NCI-H748 (cell line): ENCODE results near the gene PDE9A.
A peak's percentile ranks its signal among the peaks of the same experiment; 100 is the strongest.
"Not testable (repeated sequence)": the region's sequence is repeated elsewhere in the genome, so short reads cannot be mapped to it uniquely, and the experiment has no call there.

Experiments
- DNase-seq: peaks from one replicate; lab custom pipeline; 2025; ENCODE audit not compliant: unreplicated experiment; lab: John Stamatoyannopoulos, UW

Gene PDE9A

DNA sequence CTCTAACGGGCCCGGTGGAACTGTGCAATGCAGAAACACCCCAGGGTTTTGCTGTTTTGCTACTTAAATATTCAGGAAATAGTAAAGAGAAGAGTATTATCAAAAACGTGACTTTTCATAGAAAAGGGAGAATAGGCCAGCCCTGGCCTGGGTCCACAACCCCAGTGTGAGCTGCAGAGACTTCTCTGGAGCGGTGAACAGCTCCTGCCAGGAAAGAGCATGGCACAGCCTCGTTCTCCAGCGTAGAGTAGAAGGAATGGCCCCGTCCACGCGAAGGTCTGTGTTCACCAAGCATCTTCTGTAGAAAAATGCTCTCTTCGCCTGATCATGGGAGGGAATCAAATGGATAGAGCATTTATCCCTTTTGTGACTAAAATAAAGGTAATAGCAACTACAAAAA, 51.4 kb downstream of the PDE9A start:
- no peak for DNase-seq

DNA sequence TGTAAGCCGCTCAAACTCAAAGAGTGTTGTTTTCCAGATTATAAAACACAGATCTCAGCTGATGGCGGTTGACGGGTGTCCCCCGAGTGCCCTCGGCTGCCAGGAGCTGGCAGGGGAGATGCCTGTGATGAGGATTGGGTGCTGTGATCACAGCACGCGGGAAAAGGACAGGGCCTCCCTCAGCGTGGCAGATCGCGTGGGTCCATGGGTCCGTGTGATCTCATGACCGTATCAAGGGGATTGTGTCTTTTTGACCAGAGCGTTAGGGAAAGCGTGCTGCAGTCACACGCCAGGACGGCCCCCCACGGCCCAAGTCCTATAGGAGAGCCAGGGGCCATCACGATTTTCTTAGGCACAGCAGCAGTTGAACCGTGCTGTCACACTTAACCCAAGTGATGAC, 51.9 kb downstream of the PDE9A start:
- no peak for DNase-seq

DNA sequence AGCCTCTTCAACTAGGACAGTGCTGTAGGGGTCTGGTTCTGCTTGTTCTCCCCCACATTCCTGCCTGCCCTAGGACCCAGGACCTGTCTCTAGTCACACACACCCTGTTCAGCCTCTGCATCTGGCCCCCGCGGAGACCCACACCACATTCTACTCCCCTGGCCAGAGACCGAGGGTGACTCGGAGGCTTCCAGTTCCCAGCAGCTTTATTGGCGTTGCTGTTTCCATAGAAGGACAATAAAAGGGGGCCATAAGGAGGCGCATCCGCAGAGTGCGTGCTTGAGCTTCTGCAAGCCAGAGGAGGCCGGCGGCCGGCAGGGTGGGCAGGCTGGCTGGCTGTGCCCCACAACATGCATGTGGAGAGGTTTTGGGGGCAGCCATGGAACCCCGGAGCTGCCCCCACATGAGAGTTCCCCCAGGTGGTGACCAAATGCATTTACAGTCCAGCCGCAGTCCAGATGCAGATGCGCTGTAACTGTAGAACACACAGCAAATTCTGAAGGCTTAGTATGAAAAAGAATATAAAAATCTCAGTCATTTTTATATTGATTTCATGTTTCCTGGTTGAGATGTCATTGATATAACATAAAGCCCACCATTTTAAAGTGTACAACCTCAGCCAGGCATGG, 52.4 kb downstream of the PDE9A start:
- no peak for DNase-seq

DNA sequence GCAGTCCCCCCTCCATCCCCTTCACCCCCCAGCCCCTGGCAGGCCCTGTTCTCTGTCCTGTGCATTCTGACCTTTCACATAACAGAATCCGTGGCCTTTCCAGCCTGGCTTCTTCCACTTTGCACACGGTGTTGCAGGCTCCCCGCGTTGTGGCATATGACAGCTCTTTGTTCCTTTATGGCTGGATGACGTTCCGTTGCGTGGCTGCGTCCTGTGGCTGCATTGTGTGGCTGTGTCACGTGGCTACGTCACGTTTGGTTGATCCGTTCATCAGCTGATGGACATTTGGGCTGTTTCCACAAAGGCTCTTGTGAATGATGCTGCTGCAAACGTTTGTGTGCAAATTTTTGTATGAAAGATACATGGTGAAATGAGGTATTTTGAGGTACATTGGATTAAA, 53.3 kb downstream of the PDE9A start:
- no peak for DNase-seq

DNA sequence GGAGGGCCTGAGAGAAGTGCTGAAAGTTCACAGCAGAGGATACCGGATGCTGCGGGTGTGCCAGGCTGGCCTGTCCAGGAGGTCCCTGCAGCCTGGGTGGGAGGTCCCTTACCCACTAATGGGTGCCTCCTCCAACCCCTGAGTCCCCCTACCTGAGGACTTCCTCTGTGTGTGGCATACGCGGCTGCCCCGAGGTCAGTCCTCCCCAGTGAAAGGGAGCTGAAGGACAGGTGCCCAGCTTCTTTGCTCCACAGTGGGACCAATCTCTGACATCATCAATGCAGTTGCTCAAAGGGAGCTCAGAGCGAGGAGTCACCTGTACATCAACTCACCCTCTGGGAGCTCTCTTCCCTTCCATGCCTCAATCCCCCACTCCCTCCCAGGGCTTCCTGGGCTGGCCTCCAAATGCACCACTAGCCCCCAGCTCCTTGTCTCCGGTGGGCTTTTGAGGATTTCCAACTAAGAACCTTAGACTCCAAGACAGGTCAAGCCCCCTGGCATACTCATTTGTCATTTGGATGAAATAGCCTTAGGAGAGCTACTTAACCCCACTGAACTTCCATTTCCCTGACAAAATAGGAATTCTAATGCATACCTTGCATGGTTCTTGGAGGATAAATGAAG, 53.9 kb downstream of the PDE9A start:
- DNase-seq = no peak

- no peak for DNase-seq
These were observed 54.7 kb downstream of the PDE9A start for GRCh38 chr21:42708107-42708506.

DNA sequence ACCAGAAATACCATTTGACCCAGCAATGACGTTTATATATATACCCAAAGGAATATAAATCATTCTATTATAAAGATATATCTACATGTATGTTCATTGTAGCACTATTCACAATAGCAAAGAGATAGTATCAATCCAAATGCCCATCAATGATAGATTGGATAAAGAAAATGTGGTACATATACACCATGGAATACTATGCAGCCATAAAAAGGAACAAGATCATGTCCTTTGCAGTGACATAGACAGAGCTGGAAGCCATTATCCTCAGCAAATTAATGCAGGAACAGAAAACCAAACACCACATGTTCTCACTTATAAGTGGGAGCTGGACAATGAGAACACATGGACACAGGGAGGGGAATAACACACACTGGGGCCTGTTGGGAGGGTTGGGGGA, 55.5 kb downstream of the PDE9A start:
- not testable (repeated sequence) for DNase-seq

GRCh38 chr21:42711667-42712066, 58.2 kb downstream of the PDE9A start:
- DNase-seq = peak; percentile 16

- DNase-seq = not testable (repeated sequence)
These were observed 62.0 kb downstream of the PDE9A start for GRCh38 chr21:42715427-42715826.

DNA sequence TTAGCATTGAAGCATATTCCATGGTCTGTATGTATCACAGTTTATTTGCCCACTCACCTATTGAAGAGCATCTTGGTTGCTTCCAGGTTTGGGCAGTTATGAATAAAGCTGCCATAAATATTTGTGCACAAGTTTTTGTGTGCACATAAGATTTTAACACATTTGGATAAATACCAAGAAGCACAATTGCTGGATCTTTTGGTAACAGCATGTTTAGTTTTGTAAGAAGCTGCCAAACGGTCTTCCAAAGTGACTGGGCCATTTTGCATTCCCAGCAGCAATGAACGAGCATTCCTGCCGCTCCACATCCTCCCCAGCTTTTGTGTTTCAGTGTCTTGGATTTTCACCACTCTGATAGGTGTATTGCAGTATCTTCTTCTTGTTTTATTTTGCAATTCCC, 62.7 kb downstream of the PDE9A start:
- DNase-seq = no peak

DNA sequence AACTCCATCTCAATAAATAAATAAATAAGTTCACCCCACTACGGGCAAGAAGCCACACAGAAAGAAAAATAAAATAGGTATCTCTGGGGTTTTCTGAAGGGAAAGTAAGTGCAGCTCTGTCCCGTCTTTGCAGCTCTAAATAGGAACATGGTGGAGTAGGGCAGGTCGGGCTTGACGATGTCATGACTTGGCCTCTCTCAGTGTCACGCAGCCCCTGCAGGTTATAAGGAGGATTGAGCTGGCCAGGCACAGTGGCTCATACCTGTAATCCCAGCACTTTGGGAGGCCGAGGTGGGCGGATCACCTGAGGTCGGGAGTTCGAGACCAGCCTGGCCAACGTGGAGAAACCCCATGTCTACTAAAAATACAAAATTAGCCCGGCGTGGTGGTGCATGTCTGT, 67.1 kb downstream of the PDE9A start:
- DNase-seq = not testable (repeated sequence)

DNA sequence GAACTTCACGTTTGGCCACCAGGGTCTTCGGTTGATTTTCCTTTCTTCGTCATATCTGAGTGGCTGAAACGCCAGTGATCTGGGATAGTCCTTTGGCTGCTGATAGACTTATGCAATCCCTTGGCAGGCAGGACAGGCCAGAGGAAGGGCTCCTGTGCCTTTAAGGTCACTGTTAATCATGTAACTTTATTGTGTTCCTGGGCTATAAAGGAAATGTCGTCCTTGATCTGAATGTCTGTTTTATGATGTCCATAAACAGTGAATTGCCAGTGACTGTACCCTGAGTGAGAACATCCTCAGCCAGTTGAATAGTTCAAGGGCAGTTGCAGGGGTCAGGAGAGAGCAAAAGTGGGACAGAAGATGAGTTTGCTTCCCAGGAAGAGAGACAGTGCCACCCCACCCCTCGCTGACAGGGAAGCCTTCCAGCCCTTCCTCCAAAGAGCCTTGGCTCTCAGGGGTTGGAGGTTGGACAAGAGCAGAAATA, 68.0 kb downstream of the PDE9A start:
- no peak for DNase-seq

GRCh38 chr21:42722153-42722552, 68.7 kb downstream of the PDE9A start:
- no peak for DNase-seq

DNA sequence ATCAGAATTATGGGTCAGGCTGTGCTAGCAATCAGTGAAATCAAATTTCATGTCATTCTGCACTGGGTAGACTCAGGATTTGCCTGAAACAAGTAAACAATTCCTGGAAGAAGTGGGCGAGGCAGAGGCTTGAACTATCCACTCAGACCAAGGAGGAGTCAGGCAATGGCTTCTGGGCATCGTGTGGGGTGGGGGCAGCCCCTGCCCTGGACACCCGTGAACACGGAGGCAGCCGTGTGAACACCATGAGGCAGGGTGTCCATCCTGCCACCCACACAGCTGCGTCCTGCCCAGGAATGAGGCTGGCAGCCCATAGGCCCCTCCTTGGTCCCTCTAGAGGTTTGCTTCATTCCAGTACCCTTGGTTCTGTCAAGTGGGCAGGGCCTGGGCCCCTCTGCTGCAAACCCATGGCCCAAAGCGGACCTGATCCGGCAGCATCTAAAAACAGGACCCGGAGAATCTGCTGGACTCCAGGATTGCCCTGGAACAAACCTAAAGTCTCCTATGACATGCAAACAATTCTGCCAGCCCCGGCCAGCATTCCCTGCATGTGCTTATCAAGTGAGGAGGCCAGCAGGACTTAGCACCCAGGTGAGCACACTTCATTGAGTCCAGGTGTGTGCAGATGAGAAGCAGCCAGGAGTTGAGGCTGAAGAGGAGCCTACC, 69.5 kb downstream of the PDE9A start:
- DNase-seq = no peak

- no peak for DNase-seq
These were observed 71.0 kb downstream of the PDE9A start for GRCh38 chr21:42724226-42724920.

- no peak for DNase-seq
These were observed 72.1 kb downstream of the PDE9A start for GRCh38 chr21:42725416-42725930.

- no peak for DNase-seq
These were observed 78.0 kb downstream of the PDE9A start for GRCh38 chr21:42731264-42732032.

DNA sequence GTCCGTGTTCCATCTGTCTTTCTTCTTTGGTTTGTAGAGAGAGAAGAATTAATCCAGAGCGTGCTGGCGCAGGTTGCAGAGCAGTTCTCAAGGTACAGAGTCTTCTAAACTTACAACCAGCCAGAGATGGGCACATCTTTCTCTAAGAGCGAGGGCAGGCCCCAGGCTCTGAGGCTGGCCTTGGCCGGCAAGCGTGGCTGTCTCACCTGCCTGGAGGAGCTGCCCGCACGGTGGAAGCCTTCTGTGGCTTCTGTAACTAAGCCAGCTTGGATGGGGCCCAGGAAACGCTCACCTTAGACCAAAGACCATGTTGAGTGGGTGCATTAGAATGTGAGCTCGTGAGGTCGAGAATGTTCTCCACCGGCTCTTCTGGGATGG, 78.6 kb downstream of the PDE9A start:
- no peak for DNase-seq

DNA sequence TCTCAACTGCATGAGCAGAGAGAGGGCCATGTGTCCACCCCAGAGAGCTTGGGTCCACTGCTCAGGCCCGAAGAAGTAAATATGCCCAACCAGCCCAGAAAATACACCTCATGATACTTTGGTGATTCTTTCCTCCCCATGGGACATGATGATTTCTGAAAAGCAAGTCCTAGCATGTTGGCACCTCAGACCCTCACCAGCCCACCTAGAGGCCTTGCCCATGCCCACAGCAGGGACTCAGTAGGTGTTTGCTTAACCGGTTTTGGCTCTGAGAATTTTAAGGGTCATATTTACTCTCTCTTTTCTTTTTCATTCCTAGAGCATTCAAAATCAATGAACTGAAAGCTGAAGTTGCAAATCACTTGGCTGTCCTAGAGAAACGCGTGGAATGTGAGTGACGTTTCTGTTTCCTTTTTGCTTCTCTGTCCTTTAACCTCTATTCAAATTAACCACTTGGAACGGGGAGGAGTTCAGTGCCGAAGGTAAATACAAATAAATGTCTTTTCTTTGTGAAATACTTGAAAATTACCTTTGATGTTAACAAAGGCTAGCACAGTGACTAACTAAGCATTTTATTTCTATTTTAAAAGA, 79.7 kb downstream of the PDE9A start:
- no peak for DNase-seq

- DNase-seq = no peak
These were observed 80.5 kb downstream of the PDE9A start for GRCh38 chr21:42733874-42734273.
